SK-N-SH treated with all-trans-retinoic acid at 6 μM for 48 hours (cell line): ENCODE measurements around the gene COPG2.

Experiments used
- ARNTL ChIP-seq: fragments of 450-650 bp; formaldehyde crosslinking; IDR thresholded peaks from 2 replicates; pipeline ENCODE4 v1.5.0; 2020; ENCODE audit warnings: low read depth, mild to moderate bottlenecking, moderate library complexity, borderline replicate concordance
- ESRRG ChIP-seq: fragments of 250-450 bp; sonication (Bioruptor Pico); IDR thresholded peaks from 2 replicates; pipeline ENCODE4 v1.6.1; 2021; ENCODE audit warnings: mild to moderate bottlenecking
- ISL1 ChIP-seq: fragments of 250-450 bp; sonication (Bioruptor Pico); IDR thresholded peaks from 2 replicates; pipeline ENCODE4 v2.1.2; 2022; ENCODE audit warnings: mild to moderate bottlenecking, moderate library complexity

- no peak for TF ChIP-seq ARNTL (CRISPR knock-in tag)
- no peak for TF ChIP-seq ISL1 (CRISPR knock-in tag)
- TF ChIP-seq ESRRG (CRISPR knock-in tag): no peak
These were observed 192.0 kb downstream of the COPG2 start for GRCh38 chr7:130476297-130477150.
